Erythroblast (primary cell): ENCODE measurements around the gene CYB561D2.

ENCODE experiments used
- DNase-seq, 2 experiments: peaks; one replicate each; lab custom pipeline; 2025; lab: John Stamatoyannopoulos, UW
- GATA1 ChIP-seq: IDR thresholded peaks from 2 replicates; pipeline ENCODE4 v1.6.1; 2011; ENCODE audit warnings: low read depth, mild to moderate bottlenecking, control low read depth, low read length, moderate library complexity
- POLR2A ChIP-seq: IDR thresholded peaks from 2 replicates; pipeline ENCODE4 v1.6.1; 2011; ENCODE audit warnings: mild to moderate bottlenecking, low read length

Gene CYB561D2

GRCh38 chr3:50374363-50375257 is 23.9 kb downstream of the CYB561D2 start:
- no peak for DNase-seq
- no peak for TF ChIP-seq GATA1
- no peak for TF ChIP-seq POLR2A

DNA sequence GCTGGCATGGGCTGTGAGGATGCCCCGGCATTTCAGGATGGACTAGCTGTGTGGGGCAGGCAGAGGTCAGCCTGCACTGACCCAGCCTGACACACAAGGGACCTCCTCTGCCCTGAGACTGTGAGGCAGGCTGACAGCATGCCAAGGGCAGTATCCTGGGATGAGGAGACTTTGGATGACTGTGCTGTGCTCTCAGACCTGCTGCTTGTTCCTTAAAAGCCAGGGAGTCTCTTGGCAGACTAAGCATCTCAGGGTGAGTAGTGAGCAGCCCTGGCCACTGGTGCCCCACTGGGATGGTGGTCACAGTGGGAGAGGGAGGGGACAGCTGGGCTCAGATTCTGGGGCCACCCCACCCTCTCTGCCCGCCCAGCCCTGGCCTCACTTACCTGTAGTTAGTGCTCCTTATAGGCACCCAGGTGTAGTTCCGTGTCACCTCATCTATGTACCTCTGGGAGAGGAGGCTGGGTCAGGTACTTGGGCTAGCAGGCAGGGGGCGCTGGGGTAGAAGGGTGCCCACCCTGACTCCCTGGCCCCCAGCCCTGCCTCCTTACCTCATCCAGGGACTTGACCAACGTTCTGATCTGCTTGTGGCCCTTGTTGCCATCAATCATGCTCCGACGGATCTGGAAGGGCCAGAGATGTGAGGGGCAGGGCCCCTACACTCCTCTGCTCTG is 24.7 kb downstream of the CYB561D2 start:
- TF ChIP-seq GATA1 (no peak), POLR2A (no peak)
- peak in 1 of 2 experiments; percentile 19 for DNase-seq

DNA sequence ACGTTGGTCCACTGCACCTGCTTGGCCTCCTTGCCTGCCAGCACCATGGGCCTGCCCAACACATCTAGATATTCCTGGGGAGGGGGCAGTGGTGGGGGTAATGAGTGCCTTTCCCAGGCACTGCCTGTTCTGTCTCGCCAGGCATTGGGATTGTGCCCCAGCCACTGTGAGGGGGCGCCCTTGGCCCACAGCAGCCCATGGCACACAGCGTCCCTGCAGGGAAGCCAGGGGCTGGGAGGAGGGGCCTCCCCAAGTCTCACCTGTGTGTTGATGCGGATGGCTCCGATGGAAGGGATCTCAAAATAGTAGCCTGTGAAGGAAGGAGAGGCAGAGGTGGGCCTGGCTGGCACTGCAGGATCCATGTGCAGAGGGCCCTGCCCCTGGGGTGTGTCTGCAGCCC is 27.4 kb downstream of the CYB561D2 start:
- DNase-seq = no peak
- TF ChIP-seq GATA1 = no peak

DNA sequence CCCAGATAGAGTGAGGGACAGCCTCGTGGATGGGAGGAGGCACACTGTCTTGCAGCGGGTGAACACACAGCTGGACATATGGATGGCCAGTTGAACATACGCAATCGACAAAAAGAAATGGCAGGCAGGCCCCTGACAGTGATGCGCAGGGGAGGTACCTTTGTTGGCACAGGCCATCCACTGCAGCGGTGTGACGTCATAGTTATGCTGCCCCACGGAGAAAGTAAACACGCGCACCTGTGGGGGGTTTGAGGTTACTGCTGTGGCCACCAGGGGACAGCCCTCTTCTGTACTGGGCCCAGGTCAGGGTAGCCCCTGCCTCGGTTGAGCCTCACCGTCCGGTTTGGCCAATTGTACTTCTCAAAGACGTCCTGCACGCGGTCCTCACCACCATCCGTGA is 28.1 kb downstream of the CYB561D2 start:
- TF ChIP-seq POLR2A (no peak), GATA1 (no peak)
- DNase-seq = no peak

DNA sequence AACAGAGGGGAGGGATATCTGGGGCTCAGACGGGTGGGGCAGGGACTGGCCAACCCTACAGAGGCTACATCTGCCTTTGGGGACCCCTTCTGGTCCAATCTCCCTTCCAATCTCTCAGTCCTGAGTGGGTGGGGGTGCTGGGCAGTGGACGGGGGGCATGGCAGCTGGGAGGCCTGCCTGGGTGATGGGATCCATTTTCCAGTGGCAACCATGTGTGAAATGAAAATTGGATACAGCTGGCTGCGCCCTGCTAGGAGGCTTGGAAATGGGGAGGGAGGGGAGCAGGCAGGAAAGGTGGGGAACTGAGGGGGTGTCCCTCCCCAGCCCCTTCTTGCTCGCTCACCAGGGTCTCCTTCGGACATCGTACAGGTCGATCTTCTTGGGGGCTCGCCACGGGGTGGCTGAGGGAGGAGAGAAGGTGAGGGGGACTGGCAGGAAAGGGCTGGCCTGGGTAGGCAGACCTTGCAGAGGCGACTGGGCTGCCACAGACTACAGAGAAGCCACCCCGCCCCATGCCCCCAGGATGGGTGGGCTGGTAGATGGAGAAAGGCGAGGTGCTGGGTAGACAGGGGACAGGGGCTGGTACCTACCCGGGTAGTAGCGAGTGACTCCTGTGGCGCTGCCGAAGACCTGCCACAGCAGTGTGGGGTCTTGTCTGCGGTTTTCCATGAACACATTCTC is 29.9 kb downstream of the CYB561D2 start:
- DNase-seq = no peak
- TF ChIP-seq GATA1 (no peak), POLR2A (no peak)

DNA sequence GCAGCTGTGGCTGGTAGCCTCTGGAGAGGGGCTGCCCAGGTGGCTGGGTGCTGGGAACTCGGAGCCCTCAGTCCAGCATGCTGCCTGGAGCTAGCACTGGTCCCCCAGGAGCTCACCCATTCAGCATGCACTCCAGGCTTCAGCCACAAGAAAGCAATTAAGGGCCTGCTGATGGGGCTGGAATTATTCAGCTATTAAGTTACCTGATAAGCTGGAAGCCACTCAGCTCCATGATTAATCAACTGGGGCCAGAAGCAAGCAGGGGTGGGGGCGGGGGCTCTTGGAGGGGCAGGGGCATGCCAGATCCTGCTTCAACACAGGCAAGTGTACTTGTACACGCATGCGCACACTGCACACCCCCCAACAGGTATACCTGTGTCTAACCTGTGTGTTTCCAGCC is 30.7 kb downstream of the CYB561D2 start:
- no peak for TF ChIP-seq GATA1
- TF ChIP-seq POLR2A = no peak
- peak; percentile 14 to 34 for DNase-seq

DNA sequence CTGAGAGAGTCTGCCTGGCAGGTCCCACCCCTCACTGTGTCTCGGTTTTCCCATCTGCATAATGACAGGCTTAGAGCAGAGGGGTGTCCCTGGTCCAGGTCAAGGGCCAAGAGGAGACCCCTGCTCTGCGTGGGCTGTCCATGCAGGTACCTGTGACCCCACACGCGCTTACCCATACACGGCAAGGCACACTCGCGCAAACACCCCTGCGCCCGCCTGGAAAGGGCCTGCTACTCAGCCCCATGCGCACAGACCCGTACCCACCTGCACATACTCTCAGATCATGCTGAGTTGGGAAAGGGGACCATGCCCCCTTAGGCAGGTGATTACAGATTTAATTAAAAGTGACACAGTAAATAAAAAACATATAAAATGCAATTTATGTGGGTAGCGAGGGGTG is 32.1 kb downstream of the CYB561D2 start:
- DNase-seq = no peak
- TF ChIP-seq GATA1 = no peak
- no peak for TF ChIP-seq POLR2A

GRCh38 chr3:50383750-50384149 is 33.1 kb downstream of the CYB561D2 start:
- TF ChIP-seq GATA1 (no peak), POLR2A (no peak)

GRCh38 chr3:50385754-50386153 is 35.1 kb downstream of the CYB561D2 start:
- DNase-seq = peak; percentile 9 to 57
- TF ChIP-seq GATA1 = no peak
- no peak for TF ChIP-seq POLR2A

More at GRCh38 chr3:50383750-50384149, 33.1 kb downstream of the CYB561D2 start:
- no peak for DNase-seq

- peak; percentile 30 to 32 for DNase-seq
These were observed 37.5 kb downstream of the CYB561D2 start for GRCh38 chr3:50388016-50388719.

DNA sequence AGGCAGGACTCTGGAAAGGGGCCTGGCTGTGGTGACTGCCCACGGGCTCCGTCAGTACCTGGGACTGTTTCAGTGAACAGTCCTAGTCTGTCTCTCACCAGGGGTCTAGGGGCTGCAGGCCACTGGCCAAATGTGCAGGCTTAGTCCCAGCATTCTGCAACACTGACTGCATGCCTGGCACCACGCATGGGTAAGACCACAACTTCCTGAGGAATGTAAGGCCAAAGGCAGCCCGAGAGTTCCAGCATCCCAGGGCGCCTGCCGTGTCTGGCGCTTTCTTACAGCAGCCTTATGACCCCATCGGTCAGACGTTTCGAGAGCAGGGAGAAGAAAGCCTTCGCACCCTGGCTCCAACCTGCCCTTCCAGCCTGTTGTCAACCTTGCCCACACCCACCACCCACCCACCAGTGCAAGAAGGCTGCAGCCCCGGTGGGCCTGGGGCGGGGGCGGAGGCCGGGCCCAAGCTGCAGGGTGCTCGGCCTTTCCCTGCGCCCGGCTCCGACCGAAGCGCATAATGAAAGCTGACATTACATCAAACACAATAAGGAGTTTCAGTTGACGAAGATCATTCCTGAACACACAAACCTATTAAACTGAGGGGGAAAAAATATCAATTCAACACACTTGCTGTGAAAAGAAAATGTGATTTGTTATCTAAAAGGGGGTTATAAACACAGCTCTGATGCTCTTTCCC is 38.2 kb downstream of the CYB561D2 start:
- TF ChIP-seq GATA1 = no peak
- TF ChIP-seq POLR2A = no peak

More at GRCh38 chr3:50388016-50388719, 37.5 kb downstream of the CYB561D2 start:
- no peak for TF ChIP-seq GATA1
- TF ChIP-seq POLR2A = no peak

GRCh38 chr3:50389414-50389767 is 38.7 kb downstream of the CYB561D2 start:
- no peak for TF ChIP-seq GATA1
- no peak for TF ChIP-seq POLR2A
- DNase-seq = no peak

More for the DNA sequence above, 38.2 kb downstream of the CYB561D2 start:
- DNase-seq = no peak
